Endothelial cell of umbilical vein (primary cell): Measurements from ENCODE around the gene KIFAP3. TPM values are rescaled to one million over a fixed set of nuclear protein-coding genes. Genes with fewer than 3 reads are reported as not detected.

ENCODE experiments used
- BruUV-seq: library from RNA; stranded (reverse); fragments of 400-500 nt; replicated peaks from 2 replicates; lab custom pipeline; 2021; lab: Mats Ljungman, UMichigan
- CTCF ChIA-PET: fragments of 300-600, 350-600 bp; sonication (Branson Sonifier 250); formaldehyde crosslinking; loops from one replicate; lab custom pipeline; 2021; ENCODE audit warnings: antibody characterized with exemption, inconsistent platforms; lab: Charles Lee
- POLR2A ChIA-PET: fragments of 300-600, 350-600 bp; sonication (Branson Sonifier 250); formaldehyde crosslinking; loops from one replicate; lab custom pipeline; 2021; ENCODE audit warnings: antibody characterized with exemption, inconsistent platforms; lab: Charles Lee
- DNase-seq: peaks from one replicate; pipeline ENCODE4 v3.0.0-alpha.2; 2011; ENCODE audit warnings: low read depth, low spot score
- FAIRE-seq: peaks from 2 replicates; lab custom pipeline; 2011; peaks lifted over from hg19 to GRCh38; lab: Jason Lieb, UNC
- H2AFZ ChIP-seq: 2 replicates; pipeline ENCODE4 v1.6.0; 2012; ENCODE audit warnings: low read depth, low read length, control low read depth, inconsistent platforms
- H3K27ac ChIP-seq: 2 replicates; pipeline ENCODE4 v1.5.1; 2011; ENCODE audit warnings: low read depth, mild to moderate bottlenecking, control low read depth, low read length, moderate library complexity; ENCODE audit not compliant: insufficient read depth
- H3K27me3 ChIP-seq, 2 experiments: 2 replicates each; pipeline versions ENCODE4 v1.6.0 to v1.6.1; 2011; ENCODE audit warnings: low read length in 2 of 2, mixed read lengths in 1 of 2; ENCODE audit not compliant: control insufficient read depth in 2 of 2, insufficient read depth in 2 of 2
- H3K36me3 ChIP-seq, 2 experiments: 2 replicates in 1 of 2; 3 replicates in 1 of 2; pipeline ENCODE4 v1.5.1; 2011; ENCODE audit warnings: low read length in 2 of 2, mild to moderate bottlenecking in 1 of 2, moderate library complexity in 1 of 2; ENCODE audit not compliant: control insufficient read depth in 2 of 2, insufficient read depth in 2 of 2; ENCODE audit errors: extremely low read depth in 1 of 2
- H3K4me1 ChIP-seq: 3 replicates; pipeline ENCODE4 v1.5.1; 2011; ENCODE audit warnings: mild to moderate bottlenecking, low read length; ENCODE audit not compliant: control insufficient read depth, insufficient read depth; ENCODE audit errors: extremely low read depth
- H3K4me2 ChIP-seq: 2 replicates; pipeline ENCODE4 v1.6.1; 2011; ENCODE audit warnings: low read length, control low read depth, mixed read lengths; ENCODE audit not compliant: insufficient read depth
- H3K4me3 ChIP-seq, 3 experiments: fragments of 200-600 bp in 1 of 3; sonication (generic), shearing (Covaris generic) in 1 of 3; replicated peaks in 1 of 3; 2 replicates each; pipeline ENCODE4 v1.5.1; 2011 to 2016; ENCODE audit warnings: control low read depth in 3 of 3, low read length in 3 of 3, mild to moderate bottlenecking in 2 of 3, inconsistent platforms in 1 of 3, low read depth in 1 of 3, moderate library complexity in 1 of 3; ENCODE audit not compliant: insufficient read depth in 1 of 3
- H3K79me2 ChIP-seq: 2 replicates; pipeline ENCODE4 v1.6.0; 2012; ENCODE audit warnings: low read length, inconsistent platforms; ENCODE audit not compliant: control insufficient read depth, insufficient read depth
- H3K9ac ChIP-seq: replicated peaks from 2 replicates; pipeline ENCODE3; 2011; ENCODE audit warnings: low read length, control low read depth; ENCODE audit not compliant: insufficient read depth; ENCODE audit errors: extremely low read depth
- H3K9me1 ChIP-seq: replicated peaks from 3 replicates; pipeline ENCODE4 v1.6.0; 2011; ENCODE audit warnings: mild to moderate bottlenecking, low read length; ENCODE audit not compliant: control insufficient read depth, insufficient read depth; ENCODE audit errors: extremely low read depth
- H3K9me3 ChIP-seq: replicated peaks from 2 replicates; pipeline ENCODE4 v1.5.1; 2012; ENCODE audit warnings: low read length, inconsistent platforms; ENCODE audit not compliant: control insufficient read depth, insufficient read depth
- H4K20me1 ChIP-seq: replicated peaks from 2 replicates; pipeline ENCODE3; 2011; ENCODE audit warnings: mild to moderate bottlenecking, low read length; ENCODE audit not compliant: control insufficient read depth, insufficient read depth; ENCODE audit errors: extremely low read depth
- EZH2 ChIP-seq: IDR thresholded peaks from 2 replicates; pipeline ENCODE4 v1.6.1; 2012; ENCODE audit warnings: borderline replicate concordance, low read depth, mild to moderate bottlenecking, moderate library complexity, low read length, inconsistent platforms; ENCODE audit not compliant: severe bottlenecking
- FOS ChIP-seq: IDR thresholded peaks from 2 replicates; pipeline ENCODE4 v1.6.1; 2011; ENCODE audit warnings: mild to moderate bottlenecking, low read length, moderate library complexity, borderline replicate concordance; ENCODE audit not compliant: insufficient read depth
- GATA2 ChIP-seq: IDR thresholded peaks from 2 replicates; pipeline ENCODE4 v1.7.0; 2011; ENCODE audit warnings: low read depth, mild to moderate bottlenecking, moderate library complexity, mixed read lengths, low read length; ENCODE audit not compliant: insufficient read length, insufficient read depth
- JUN ChIP-seq: IDR thresholded peaks from 2 replicates; pipeline ENCODE4 v1.6.1; 2011; ENCODE audit warnings: borderline replicate concordance, low read depth; ENCODE audit not compliant: insufficient read length, insufficient read depth
- MYC ChIP-seq: IDR thresholded peaks from one replicate; pipeline ENCODE4 v1.6.1; 2011; ENCODE audit warnings: mild to moderate bottlenecking, low read depth, low read length
- POLR2A ChIP-seq: IDR thresholded peaks from 2 replicates; pipeline ENCODE4 v1.6.1; 2012; ENCODE audit warnings: low read depth, mild to moderate bottlenecking, control low read depth, low read length
- POLR2AphosphoS5 ChIP-seq: IDR thresholded peaks from 2 replicates; pipeline ENCODE4 v1.6.1; 2012; ENCODE audit warnings: low read depth, mild to moderate bottlenecking, control low read depth, low read length, moderate library complexity; ENCODE audit not compliant: insufficient read depth
- dilution Hi-C: fragments of 300-500 bp; cut with MboI; formaldehyde crosslinking; loops from one replicate; pipeline ENCODE4 v1.15.0; 2019; ENCODE audit warnings: low sequenced_read_pairs; ENCODE audit not compliant: extremely low pct_ligation_motif_present
- intact Hi-C: fragments of 100-400 bp; cut with micrococcal nuclease; formaldehyde crosslinking; loops from one replicate; pipeline ENCODE4 v1.10.0; 2022
- polyA plus RNA-seq, 4 experiments: library from polyadenylated mRNA; depleted of rRNA in 3 of 4; stranded (reverse) in 3 of 4; unstranded in 1 of 4; fragments of >200 nt; gene quantifications; 2 replicates each; pipeline versions ENCODE4 v1.2.1 to v1.2.3, GENCODE V29; 2011 to 2012; ENCODE audit warnings: missing spikeins in 1 of 4
- total RNA-seq: library from RNA; stranded (reverse); gene quantifications from 2 replicates; pipeline ENCODE4 v1.2.3, GENCODE V29; 2021
- TF ChIP-seq, protein P1 (sequence below): IDR thresholded peaks from 2 replicates; pipeline ENCODE4 v1.6.1; 2011; ENCODE audit not compliant: insufficient read depth, insufficient read length
- TF ChIP-seq, protein P2 (sequence below), 2 donors: IDR thresholded peaks; 1 replicate in 1 of 2; 2 replicates in 1 of 2; pipeline ENCODE4 v1.5.1; 2011; ENCODE audit warnings: low read length in 2 of 2, mild to moderate bottlenecking in 2 of 2, moderate library complexity in 2 of 2, control low read depth in 1 of 2, inconsistent platforms in 1 of 2, low read depth in 1 of 2; ENCODE audit not compliant: insufficient read depth in 1 of 2; ENCODE audit errors: extremely low read depth in 1 of 2

The KIFAP3 gene
- total and polyA plus RNA-seq, 2 donors (not counting 3 experiments of a cell fraction or from before 2014, with no cell fraction given): 6.4 to 17.5 TPM

DNA sequence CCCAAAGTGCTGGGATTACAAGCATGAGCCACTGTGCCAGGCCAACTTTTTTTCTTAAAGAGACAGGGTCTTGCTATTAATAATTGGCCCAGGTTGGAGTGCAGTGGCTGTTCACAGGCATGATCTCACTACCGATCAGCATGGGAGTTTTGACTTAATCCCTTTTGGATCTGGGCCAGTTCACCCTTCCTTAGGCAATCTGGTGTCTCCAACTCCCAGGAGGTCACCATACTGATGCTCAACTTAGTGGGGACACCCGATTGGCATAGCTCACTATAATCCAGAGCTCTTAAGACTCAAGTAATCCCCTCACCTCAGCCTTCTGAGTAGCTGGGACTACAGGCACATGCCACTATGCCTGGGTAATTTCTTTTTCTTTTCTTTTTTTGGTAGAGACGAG is 116.6 kb downstream of the KIFAP3 start:
- Histone ChIP-seq H3K9me3 (no peaks in the 10 kb centered on the region), H3K27ac (no peak overlapping the region), H3K4me2 (no peak overlapping the region), H3K79me2 (no peaks in the 10 kb centered on the region), H3K4me3 (no peak overlapping the region), H3K36me3 (no peaks in the 10 kb centered on the region), H3K9ac (no peak overlapping the region), H4K20me1 (no peaks in the 10 kb centered on the region), H3K9me1 (no peaks in the 10 kb centered on the region), H2AFZ (no peak overlapping the region), H3K27me3 (no peaks in the 10 kb centered on the region), H3K4me1 (no peaks in the 10 kb centered on the region)
- no peak for FAIRE-seq
- intact Hi-C loops (no loop called here), dilution Hi-C loops (no loop called here)
- TF ChIP-seq GATA2 (no peak), POLR2A (no peak), JUN (no peak), FOS (no peak), POLR2AphosphoS5 (no peak), EZH2 (no peak), MYC (no peak)
- TF ChIP-seq, protein P1, sequence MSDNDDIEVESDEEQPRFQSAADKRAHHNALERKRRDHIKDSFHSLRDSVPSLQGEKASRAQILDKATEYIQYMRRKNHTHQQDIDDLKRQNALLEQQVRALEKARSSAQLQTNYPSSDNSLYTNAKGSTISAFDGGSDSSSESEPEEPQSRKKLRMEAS: no peak
- TF ChIP-seq, protein P2, sequence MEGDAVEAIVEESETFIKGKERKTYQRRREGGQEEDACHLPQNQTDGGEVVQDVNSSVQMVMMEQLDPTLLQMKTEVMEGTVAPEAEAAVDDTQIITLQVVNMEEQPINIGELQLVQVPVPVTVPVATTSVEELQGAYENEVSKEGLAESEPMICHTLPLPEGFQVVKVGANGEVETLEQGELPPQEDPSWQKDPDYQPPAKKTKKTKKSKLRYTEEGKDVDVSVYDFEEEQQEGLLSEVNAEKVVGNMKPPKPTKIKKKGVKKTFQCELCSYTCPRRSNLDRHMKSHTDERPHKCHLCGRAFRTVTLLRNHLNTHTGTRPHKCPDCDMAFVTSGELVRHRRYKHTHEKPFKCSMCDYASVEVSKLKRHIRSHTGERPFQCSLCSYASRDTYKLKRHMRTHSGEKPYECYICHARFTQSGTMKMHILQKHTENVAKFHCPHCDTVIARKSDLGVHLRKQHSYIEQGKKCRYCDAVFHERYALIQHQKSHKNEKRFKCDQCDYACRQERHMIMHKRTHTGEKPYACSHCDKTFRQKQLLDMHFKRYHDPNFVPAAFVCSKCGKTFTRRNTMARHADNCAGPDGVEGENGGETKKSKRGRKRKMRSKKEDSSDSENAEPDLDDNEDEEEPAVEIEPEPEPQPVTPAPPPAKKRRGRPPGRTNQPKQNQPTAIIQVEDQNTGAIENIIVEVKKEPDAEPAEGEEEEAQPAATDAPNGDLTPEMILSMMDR (IDR thresholded peaks at IDR 0.05; ENCODE audit: extremely low read depth in 1 of 2, insufficient read depth in 1 of 2, low read depth in 1 of 2, low read length in 2 of 2): no peak
- CTCF ChIA-PET: interaction anchor here (0.9 to 3.2 kb wide), 2 partner anchors 13 to 972 kb away, joined by 4 to 7 read pairs; no protein-coding TSS in a partner anchor
- no peak for DNase-seq
- no TSS peak for BruUV-seq
- POLR2A ChIA-PET: interaction anchor here (0.6 kb wide), 1 partner anchor 564 kb away, joined by 10 read pairs; no protein-coding TSS in a partner anchor
